ENCODE results near the gene PMEL. TPM values are rescaled to one million over a fixed set of nuclear protein-coding genes. Genes with fewer than 3 reads are reported as not detected.

PMEL gene
- total RNA-seq, 4 donors from 2014 or later, result 1.1 to 2.0 TPM; not detected in 2

- TF ChIP-seq, protein P1, sequence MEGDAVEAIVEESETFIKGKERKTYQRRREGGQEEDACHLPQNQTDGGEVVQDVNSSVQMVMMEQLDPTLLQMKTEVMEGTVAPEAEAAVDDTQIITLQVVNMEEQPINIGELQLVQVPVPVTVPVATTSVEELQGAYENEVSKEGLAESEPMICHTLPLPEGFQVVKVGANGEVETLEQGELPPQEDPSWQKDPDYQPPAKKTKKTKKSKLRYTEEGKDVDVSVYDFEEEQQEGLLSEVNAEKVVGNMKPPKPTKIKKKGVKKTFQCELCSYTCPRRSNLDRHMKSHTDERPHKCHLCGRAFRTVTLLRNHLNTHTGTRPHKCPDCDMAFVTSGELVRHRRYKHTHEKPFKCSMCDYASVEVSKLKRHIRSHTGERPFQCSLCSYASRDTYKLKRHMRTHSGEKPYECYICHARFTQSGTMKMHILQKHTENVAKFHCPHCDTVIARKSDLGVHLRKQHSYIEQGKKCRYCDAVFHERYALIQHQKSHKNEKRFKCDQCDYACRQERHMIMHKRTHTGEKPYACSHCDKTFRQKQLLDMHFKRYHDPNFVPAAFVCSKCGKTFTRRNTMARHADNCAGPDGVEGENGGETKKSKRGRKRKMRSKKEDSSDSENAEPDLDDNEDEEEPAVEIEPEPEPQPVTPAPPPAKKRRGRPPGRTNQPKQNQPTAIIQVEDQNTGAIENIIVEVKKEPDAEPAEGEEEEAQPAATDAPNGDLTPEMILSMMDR (IDR thresholded peaks at IDR 0.05; ENCODE audit: low read depth), result no peak
Observed at GRCh38 chr12:55985341-55985740, 19.5 kb upstream of the PMEL start.

DNA sequence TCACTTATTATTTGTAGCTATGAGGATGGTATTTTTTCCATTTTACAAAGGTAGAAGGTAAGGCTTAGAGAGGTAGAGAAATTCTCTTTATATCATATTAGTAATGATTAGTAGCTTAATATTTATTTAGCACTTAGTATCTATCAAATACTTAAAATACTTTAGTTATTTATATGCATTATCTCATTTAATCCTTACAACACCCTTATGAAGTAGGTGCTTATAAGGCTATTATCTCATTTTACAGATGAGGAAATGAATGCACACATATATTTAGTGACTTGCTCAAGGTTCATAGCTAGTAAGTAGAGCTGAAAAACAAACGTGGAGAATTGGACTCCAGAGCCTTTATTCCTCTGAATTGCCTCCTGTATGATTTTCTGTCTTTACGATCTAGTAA, 19.0 kb upstream of the PMEL start:
- TF ChIP-seq, protein P1 (IDR thresholded peaks at IDR 0.05; ENCODE audit: low read depth), result no peak

DNA sequence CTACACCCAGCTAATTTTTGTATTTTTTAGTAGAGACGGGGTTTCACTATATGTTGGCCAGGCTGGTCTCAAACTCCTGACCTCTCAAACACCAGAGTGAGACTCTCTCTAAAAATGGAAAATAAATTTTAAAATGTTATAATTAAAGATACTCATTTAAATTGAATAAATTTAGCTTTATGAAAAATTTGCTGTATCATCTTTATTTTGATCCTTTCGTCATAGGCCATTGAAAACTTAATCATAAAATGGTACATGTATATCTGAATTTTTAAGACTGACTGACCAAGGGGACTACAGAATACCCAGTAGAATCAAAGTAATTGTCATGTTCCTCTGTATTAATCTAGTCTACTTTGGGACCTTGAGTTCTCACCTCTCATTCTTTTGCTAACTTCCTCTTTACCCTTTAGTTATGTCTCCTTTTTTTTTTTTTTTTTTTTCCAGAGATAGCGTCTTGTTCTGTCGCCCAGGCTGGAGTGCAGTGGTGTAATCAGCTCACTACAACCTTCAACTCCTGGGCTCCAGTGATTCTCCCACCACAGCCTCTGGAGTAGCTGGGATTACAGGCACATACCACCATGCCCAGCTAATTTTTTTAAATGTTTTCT, 17.5 kb upstream of the PMEL start:
- TF ChIP-seq, protein P1 (IDR thresholded peaks at IDR 0.05; ENCODE audit: low read depth), result no peak

- TF ChIP-seq, protein P1 (IDR thresholded peaks at IDR 0.05; ENCODE audit: low read depth), result no peak
Observed at GRCh38 chr12:55982319-55982936, 16.6 kb upstream of the PMEL start.

DNA sequence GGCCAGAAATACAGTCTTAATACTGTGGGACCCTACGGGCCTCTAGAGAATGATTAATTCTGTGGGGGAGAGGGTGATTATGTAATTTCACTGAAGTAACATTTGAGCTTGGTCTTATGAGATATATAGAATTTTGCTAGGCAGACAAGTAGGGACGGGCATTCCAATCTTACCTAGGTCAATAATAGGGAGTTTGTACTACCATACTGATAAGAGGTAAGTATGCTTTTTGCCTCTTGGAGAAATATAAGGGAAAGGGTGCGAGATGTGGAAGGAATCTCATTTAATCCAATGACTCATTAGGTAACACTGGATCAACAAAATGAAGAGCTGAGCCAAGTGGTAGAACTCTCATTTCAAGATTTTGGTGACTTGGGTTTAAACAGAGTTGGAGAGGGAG, 13.2 kb upstream of the PMEL start:
- TF ChIP-seq, protein P1 (IDR thresholded peaks at IDR 0.05; ENCODE audit: low read depth), result no peak

- TF ChIP-seq, protein P1 (IDR thresholded peaks at IDR 0.05; ENCODE audit: low read depth), result no peak
Observed at GRCh38 chr12:55978393-55978792, 12.6 kb upstream of the PMEL start.

- TF ChIP-seq, protein P1 (IDR thresholded peaks at IDR 0.05; ENCODE audit: low read depth), result no peak
Observed at GRCh38 chr12:55974308-55974730, 8.5 kb upstream of the PMEL start.

Data from subcutaneous adipose tissue (tissue), 4 donors.